Caki2 (cell line): Measurements from ENCODE around the gene TNS3. TPM values are rescaled to one million over a fixed set of nuclear protein-coding genes. Genes with fewer than 3 reads are reported as not detected.

Experiments used
- DNase-seq: peaks from one replicate; pipeline ENCODE4 v3.0.0-alpha.2; 2015; ENCODE audit warnings: low read depth
- in situ Hi-C: cut with HindIII; loops from 2 replicates; pipeline ENCODE4 v1.10.0; 2016; ENCODE audit warnings: low sequenced_read_pairs, low pct_unique_long_range_greater_than_20kb, mixed read lengths
- total RNA-seq: library from RNA; depleted of rRNA; stranded (reverse); fragments of >200 nt; shearing (Covaris generic); gene quantifications from 2 replicates; pipeline ENCODE4 v1.2.3, GENCODE V29; 2014; ENCODE audit warnings: low replicate concordance

TNS3 gene
- total RNA-seq, 1 experiment from 2014 or later = 50.5 TPM

DNA sequence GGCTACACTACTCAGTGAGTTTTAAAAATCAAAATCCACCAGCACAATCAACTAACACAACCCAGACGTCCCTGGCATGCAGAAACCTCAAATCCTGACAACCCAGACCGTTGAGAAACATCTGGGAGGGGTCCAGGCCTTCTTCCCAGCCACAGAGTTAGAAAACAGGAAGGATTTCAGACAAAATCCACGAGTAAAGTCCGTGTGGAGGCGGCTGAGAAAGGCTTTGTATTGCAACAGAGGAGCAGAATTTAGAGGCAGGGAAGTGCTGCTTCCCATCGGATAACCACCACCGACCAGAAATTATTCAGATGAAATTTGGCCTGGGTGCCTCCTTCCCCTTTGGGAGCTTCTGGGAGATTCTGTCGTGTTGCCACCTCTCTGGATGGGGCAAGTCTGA lies 61.5 kb downstream of the TNS3 start:
- in situ Hi-C loops = no loop called here
- DNase-seq = no peak

DNA sequence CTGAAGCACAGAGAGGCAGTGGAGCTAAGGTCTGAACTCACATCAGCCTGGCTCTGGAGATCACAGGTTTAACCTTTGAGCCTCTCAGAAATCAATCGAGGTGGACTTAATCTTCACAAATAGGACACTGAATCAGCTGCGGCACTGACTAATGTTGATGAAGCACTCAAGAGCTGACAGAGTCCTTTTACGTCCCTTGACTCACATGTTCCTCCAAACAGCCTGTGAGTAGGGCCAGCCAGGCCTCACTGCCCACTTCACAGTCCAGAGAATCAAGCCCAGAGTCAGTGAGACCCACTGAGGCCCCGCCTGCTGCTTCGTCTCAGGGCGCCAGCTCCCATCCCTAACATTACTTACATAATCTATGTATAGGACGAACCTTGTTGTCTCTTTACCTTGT lies 63.1 kb downstream of the TNS3 start:
- in situ Hi-C loops = no loop called here
- DNase-seq = no peak

DNA sequence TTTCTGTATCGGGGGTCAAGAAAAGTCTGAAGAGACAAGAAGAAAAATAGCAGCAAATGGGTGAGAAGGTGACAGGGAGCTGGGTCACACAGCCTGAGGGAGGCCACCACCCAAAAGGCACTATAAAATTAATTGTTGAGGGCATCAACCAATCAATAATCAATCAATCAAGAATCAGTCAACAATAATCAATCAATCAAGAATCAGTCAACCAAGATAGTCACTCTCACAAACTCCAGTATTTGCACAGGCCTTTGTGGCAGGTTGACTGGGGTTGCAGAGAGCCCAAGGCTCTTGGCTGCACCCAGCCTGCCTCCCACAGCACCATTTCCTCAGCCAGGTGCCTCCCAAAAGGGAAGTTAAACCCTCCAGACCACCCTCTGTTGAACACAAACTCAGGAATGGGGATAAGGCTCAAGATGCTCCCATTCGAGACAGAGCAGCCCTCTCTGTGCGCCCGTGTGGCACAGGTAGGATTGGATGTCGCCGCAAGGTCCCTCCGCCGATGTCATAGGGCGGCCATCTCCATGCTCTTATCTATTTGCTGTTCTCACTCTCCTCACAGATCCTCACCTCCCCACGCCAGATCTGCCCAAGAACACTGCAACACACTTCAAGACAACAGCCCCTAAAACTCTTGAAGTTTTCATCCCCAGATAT lies 64.0 kb downstream of the TNS3 start:
- DNase-seq = no peak
- in situ Hi-C loops = no loop called here

DNA sequence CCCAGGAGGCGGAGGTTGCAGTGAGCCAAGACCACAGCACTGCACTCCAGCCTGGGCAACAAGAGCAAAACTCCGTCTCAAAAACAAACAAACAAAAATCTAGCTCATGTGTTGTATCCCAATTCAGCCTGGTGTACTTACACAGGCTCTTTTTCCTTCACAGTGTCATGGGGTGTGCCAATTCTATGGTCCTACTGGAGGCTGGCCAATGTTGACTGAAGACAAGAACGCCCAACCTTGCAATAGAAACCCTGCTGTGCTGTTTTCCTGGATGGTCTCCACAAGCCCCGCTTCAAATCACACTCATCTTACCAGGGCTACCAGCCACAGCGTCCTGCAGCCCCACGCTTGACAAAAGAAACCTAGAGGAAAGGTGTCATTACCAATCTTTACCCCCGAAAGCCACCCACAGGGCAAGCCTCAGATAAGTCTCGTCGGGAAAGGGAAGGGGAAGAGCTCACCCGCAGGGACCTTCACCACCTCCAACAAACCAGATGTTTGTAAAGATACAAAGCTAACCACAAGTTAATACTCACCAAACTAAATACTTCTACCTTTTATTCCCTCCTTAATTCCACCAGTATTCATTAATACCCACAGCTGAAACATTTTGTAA lies 64.8 kb downstream of the TNS3 start:
- no peak for DNase-seq
- in situ Hi-C loops = no loop called here

DNA sequence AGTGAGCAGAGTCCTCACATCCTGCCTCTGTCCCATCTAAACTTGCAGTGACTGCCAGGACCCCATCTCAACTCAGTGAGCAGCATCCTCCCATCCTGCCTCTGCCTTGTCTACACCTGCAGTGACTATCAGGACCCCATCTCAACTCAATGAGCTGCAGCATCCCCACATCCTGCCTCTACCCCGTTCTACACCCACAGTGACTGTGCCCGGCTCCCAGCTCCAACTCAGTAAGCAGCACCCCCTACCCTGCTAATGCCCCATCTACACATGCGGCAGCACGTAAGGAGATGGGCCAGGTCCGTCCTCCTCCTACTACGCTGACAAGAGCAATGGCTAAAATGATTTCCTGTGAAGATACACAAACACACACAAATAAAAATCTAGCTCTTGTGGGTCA lies 65.5 kb downstream of the TNS3 start:
- DNase-seq = no peak
- in situ Hi-C loops = no loop called here

DNA sequence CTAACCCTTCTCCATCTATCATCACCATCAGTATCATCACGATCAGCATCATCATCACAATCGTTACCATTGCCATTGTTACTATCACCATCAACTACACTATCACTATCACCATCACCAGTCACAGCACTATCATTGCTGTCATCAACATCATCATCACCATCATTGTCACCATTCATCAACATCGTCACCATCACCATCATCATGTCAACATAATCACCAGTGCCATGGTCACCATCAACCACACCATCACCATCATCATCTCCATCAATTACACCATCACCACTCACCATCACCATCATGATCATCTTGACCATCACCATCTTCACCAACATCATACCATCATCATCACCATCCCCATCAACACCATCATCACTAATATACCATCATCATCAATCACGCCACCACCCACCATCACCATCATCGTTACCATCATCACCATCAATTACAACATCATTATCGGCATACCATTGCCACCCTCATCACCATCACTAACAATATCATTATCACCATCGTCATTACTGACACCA lies 66.5 kb downstream of the TNS3 start:
- in situ Hi-C loops = no loop called here
- DNase-seq = no peak

DNA sequence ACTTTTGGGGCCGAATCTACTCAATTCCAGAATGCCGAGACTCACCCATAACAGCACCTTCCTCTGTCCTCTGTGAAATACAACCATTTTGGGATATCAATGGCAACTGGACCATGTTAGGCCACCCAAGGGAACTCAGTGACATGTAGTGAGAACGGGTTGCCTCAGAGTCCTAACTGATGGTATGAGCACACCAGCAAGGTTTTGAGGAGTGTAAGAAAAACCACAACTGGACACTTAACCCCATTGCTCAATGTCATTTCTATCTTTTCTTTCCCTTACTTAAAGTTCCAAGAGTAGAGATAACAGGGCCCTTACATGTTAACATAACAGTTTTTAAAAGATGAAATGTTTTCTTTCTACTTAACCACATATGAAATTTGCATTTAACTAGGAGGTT lies 67.1 kb downstream of the TNS3 start:
- in situ Hi-C loops = no loop called here
- DNase-seq = no peak

DNA sequence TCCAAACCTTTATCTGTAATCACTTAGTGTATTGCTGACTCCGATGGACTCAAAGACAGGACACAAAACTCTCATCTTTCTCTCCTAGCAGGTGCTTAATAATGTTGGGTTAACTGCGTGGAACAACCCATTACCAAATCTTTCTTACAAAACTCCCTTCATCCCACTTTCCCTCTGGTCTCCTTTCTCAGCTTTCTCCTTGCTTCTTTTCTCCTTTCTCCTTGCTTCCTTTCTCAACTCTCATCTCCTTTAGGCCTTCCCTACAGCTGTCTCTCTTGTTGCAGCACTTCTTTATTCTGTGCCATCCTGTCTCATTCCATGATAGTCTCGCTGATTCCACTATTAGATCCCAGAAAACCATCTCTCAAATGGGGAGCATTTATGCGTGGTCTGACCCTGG lies 67.5 kb downstream of the TNS3 start:
- DNase-seq = no peak
- in situ Hi-C loops = no loop called here

DNA sequence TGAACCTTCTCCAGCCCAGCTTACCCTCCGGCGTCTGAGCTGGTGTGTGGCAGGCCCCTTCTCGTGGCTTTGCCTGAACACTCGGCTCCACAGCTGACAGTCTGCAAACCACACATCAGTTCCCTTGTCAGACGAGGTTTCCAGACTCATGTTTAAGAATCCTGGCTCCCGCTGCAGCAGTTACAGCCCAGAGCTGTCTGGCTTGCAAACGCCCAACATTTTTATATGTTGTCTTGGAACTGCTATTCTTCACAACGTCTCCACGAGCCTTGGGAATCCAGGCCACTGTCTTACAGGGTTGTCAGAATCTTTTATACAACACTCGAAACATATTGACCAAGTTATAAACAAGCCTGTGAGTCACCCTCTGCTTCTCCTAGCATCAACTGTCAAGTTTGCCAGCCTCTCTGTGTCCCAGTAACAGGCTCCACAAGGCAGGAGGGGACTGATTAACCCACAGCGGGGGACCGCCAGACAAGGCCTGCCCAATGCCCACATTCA lies 68.1 kb downstream of the TNS3 start:
- in situ Hi-C loops = no loop called here
- no peak for DNase-seq

DNA sequence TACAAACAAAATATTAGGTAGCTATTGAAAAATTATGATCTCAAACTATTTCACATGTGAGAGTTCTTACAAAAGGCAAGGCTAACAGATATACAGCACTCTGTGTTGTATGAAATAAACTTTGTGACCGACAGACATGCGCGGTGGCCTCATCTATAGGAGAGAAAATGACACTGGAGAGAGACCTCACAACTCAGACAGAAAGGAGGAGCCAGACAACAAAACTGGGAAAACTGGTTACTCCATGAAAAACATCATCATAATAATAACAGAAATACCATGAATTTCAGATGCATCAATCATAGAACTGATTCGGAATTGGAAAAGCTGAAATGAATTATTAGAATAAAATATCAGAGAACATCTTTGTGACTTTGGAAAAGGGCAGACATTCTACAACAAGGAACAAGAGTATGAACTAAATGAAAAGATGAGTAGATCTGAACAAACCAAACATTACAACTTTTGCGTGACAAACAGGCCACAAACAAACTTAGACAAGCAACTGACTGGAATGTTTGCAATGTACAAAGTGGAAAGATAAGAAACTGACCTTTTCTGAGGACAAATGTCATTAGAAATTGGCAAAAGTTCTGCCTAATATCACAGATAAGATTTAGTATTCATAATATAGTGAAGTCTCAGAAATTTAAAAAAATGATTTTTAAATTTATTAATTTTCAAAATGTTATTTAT lies 69.3 kb downstream of the TNS3 start:
- no peak for DNase-seq
- in situ Hi-C loops = no loop called here

DNA sequence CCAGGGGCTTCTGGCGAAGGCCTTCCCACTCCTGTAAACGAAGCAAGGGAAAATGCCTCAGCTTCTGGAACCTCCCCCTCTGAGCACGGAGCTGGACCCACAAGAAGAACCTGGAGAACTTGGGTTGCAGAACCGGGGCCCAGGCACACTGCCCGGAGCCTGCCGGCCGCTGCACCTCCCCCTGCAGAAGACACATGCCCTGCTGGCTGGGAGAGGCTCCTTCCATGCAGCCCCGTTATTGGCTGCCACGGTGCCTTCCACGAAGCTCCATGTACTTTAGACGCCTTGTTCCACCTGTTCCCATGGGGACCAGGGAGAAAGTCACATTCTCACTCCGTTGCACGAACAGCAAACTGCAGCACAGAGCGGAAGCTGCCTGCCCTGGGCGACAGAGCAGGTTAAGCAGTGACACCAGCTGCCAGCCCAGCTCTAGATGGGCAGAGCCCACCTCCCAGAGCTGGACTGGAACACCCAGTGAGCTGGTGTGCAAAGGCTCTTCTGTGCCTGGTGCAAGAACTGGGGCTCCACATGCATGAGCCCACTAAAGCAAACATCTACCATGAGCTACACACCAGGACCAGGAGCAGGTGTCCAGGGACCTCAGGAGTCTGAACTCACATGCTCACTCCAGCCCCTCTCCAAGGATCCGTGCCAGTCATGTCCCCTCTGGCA lies 70.1 kb downstream of the TNS3 start:
- in situ Hi-C loops = no loop called here
- DNase-seq = no peak

DNA sequence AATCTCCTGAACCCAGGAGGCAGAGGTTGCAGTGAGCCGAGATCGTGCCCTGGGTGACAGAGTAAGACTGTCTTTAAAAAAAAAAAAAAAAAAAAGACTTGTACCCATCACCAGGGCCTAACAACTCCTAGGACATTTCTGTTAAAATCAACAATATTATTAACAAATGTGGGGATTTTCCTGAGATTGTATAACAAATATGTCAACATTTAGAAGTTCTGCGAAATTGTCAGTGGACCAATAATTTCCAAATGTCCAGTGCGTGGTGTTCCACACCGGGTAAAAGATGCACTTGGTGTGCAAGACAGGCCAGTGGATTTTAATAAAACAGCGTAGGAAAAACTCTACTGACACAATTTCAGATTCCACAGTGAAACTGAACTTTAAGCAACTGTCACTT lies 71.1 kb downstream of the TNS3 start:
- no peak for DNase-seq
- in situ Hi-C loops = no loop called here

DNA sequence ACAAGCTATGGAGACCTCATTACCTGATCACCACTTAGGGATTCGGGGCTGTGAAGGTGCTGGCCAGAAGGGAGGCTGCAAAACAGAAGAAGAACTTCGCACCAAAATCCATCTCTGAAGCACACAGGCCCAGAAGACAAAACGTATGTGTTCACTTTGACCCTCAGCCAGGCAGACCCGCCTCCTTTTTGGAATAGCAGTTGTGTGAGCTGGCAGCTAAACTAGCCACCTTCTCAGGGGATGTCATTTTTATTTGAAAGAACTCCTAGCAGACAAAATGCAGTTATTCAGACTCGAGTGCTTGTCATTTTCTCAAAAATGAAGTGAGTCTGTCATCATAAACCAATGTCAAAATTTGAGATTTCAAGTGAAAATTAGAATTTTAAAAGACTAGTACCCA lies 71.7 kb downstream of the TNS3 start:
- in situ Hi-C loops = no loop called here

DNA sequence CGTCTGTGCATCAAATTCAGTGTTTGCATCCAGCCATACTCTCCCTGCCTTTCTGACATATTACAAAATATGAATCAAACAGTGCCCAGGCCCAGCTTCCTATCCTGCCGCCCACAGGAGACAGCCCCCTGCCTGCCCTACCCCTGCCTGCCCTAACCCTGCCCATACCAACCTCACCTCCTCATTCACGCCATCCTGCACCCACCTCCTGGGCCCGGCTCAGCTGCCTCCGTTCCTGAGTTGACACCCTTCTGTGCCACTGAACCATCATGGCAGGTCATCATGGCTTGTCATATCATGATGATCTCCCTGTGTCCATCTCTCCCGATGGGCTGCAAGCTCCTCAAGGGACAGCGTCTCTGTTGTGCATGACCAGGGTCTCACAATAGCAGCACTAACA lies 72.3 kb downstream of the TNS3 start:
- in situ Hi-C loops = no loop called here
- DNase-seq = no peak

More for the DNA sequence above, 71.7 kb downstream of the TNS3 start:
- DNase-seq = no peak

DNA sequence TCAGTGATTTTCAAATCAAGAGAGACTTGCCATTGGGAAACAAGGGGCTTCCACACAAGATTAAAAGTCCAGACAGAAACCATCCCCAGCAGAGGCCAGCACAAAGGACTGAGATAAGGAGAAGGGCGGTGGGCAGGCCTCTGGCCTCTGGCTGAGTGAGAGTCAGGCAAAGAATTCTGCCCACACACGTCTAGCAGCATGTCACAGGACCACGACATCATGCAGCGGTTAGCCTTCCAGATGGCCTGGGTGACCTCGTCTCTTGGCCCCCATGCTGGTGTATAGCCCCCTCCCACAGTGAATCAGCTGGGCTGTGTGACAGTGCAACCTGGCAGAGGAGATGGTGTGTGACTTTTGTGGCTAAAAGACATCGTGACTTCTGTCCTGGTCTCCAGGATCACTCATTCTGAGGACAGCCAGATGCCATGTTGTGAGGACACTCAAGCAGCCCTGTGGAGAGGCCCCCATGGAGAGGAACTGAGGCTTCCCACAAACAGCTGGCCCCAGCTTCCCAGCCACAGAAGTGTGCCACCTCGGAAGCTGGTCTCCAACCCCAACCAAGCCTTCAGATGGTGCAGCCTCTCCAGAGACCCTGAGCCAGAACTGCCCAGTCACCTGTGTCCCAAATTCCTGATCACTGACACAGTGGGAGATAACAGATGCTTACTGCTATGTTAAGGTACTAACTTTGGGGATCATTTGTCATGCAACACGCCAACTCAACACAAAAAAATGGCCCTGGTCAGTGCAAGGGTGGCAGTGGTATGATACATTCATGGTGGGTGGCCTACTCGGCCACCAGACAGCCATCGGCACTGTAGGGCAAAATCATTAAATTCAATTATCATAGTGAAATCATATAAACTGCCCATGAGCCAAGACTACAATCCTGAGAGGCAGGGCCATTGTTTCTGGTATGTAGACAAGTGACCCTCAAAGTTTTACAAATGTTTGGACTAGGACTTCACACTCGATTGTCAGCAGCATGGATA lies 73.2 kb downstream of the TNS3 start:
- in situ Hi-C loops = no loop called here
- no peak for DNase-seq

DNA sequence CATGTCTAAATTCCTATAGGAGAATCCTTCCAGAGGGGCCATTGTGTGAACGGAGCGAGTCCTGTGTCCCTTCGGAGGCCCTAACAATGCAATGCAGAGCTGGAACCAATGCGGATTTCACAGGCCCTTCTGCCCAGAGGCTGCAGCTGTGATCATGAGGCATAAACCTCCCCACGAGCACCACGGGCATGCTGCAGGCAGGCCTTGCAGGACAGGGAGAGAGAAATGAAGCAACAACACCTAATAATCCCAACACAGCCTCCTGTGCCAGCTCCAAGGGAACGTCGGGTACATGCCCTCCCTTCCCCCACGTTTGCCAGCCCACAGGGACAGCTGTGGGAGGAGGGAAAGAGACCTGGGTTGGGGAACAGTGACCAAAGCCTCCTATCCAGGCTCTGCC lies 74.4 kb downstream of the TNS3 start:
- in situ Hi-C loops = no loop called here
- DNase-seq = no peak

DNA sequence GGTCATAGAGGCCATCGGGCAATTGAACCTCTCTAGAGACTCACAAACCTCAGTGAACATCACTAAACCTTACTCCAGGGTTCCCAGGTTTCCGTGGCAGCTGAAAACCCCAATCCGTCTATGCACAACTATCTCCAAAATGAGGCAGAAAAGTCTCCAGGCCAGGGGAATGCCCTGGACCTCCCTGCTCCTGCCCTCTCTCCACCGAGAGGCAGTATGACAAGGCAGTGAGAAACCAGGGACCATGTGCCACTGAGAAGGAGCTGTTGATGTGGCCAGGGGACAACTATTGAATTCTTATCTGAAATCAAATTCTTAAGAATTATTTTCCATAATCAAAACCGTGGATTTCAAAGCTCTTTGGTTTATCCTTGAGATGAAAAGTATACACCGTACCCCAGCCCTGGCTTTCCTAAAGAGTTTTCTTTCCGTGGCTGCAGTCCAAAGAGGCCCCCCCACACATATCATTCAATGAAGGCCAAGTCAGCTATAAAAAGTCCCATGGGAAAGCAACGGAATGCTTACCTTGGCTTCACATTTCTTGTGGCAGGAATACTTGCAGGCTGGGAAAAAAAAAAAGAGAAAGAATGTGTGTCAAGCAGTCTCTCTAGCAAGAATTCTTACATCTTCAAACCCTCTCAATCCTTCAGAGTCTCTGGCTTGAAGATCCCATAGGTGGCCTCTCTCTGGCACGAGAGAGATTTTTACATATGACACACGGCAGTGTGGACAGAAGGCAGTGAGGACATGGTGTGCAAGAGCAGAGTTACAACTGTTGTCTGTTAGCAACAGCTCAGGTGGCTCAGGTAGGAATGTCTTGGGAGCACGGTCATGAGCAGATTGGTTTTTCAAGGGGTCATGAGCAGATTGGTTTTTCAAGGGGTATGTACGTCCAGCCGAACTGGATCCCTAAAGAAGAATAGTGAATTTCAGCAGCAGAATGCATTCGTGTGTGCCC lies 75.2 kb downstream of the TNS3 start:
- no peak for DNase-seq
- in situ Hi-C loops = no loop called here
